Right lobe of liver (tissue), 6 donors: ENCODE results near the gene ASCC1. TPM values are rescaled to one million over a fixed set of nuclear protein-coding genes. Genes with fewer than 3 reads are reported as not detected.
"Not testable (repeated sequence)": the region's sequence is repeated elsewhere in the genome, so short reads cannot be mapped to it uniquely, and the experiment has no call there.

ENCODE experiments used
- ATAC-seq, 4 donors: fragments of 200-7000 bp; cut with Tn5 transposase; one replicate each; pipeline ENCODE4 v1.9.1; 2020; ENCODE audit warnings: mild to moderate bottlenecking in 4 of 4, moderate library complexity in 4 of 4
- DNase-seq, 3 donors: peaks; one replicate each; pipeline ENCODE4 v3.0.0-alpha.2; 2020
- H3K27ac ChIP-seq, 3 donors: fragments of 200-600 bp; one replicate each; pipeline ENCODE4 v1.8.0; 2022
- H3K27me3 ChIP-seq, 2 donors: fragments of 200-600 bp; one replicate each; pipeline ENCODE4 v1.8.0; 2022
- H3K36me3 ChIP-seq, 4 donors: fragments of 200-600 bp; sonication (generic) in 1 of 4; one replicate each; pipeline versions ENCODE4 v1.5.1 to v1.8.0; 2017 to 2022; ENCODE audit warnings: control low read depth in 1 of 4
- H3K4me1 ChIP-seq, 4 donors: fragments of 200-600 bp; sonication (generic) in 1 of 4; one replicate each; pipeline versions ENCODE4 v1.5.1 to v1.8.0; 2017 to 2022; ENCODE audit warnings: control low read depth in 1 of 4
- H3K4me3 ChIP-seq, 3 donors: fragments of 200-600 bp; one replicate each; pipeline ENCODE4 v1.8.0; 2022
- H3K9me3 ChIP-seq, 4 donors: fragments of 200-600 bp; sonication (generic) in 1 of 4; one replicate each; pipeline versions ENCODE4 v1.5.1 to v1.8.0; 2017 to 2022; ENCODE audit warnings: control low read depth in 1 of 4
- CTCF ChIP-seq, 4 donors: fragments of 200-600 bp in 3 of 4; fragments of 450-650 bp in 1 of 4; IDR thresholded peaks; one replicate each; pipeline versions ENCODE4 v1.5.1 to v1.8.0; 2016 to 2022; ENCODE audit warnings: antibody characterized with exemption in 4 of 4, mild to moderate bottlenecking in 2 of 4
- POLR2A ChIP-seq: fragments of 450-650 bp; IDR thresholded peaks from one replicate; pipeline ENCODE4 v1.6.1; 2017; ENCODE audit warnings: antibody characterized with exemption, mild to moderate bottlenecking
- WGBS: methylation state at CpG from one replicate; pipeline ENCODE4 v1.1.6; 2018; ENCODE audit warnings: low coverage, low lambda C conversion rate; ENCODE audit not compliant: insufficient coverage; ENCODE audit errors: missing lambda C conversion rate; 5-methylcytosine and 5-hydroxymethylcytosine counted together
- intact Hi-C, 2 donors: fragments of 100-400 bp; cut with DNase I; formaldehyde crosslinking; loops; one replicate each; pipeline versions ENCODE4 v1.11.2 to v1.14.1; 2022
- total RNA-seq, 6 experiments: library from RNA; depleted of rRNA in 2 of 6; stranded (reverse); fragments of >200 nt in 2 of 6; fragmentation: NEBNext Ultra II Directional in 3 of 6; extraction: Animal tissue kit (Norgen Biotek cat#: 25700) in 3 of 6; gene quantifications; one replicate each; pipeline versions ENCODE4 v1.1.0 to v1.2.4, GENCODE V29; 2016 to 2023
- donor health status: DM: no; HTN: yes; CAD: no.
- donor health status: DM: no; HTN: no; CAD: no.
- donor health status: DM: no; HTN: no; CAD: no.
- donor health status: DM: no; HTN: yes; CAD: no.
- donor health status: DM: no; HTN: yes; CAD: no.

Gene ASCC1
- total RNA-seq, 6 experiments from 2014 or later: 12.0 to 26.5 (median 14.5) TPM

GRCh38 chr10:72162978-72163377, 53.1 kb downstream of the ASCC1 start:
- no peak for DNase-seq
- no peak for TF ChIP-seq CTCF (IDR thresholded peaks at IDR 0.05)
- no peak for TF ChIP-seq POLR2A
- H3K27me3 ChIP-seq: no peaks in the 10 kb centered on the region
- no peak overlapping the region for H3K4me3 ChIP-seq
- no peaks in the 10 kb centered on the region for H3K4me1 ChIP-seq
- ATAC-seq: no peak
- H3K9me3 ChIP-seq: no peaks in the 10 kb centered on the region
- intact Hi-C loops: no loop called here
- H3K27ac ChIP-seq: no peak overlapping the region
- H3K36me3 ChIP-seq: peaks cover 0 to 8% (median 0%) of the 10 kb centered on the region in 4 donors
- WGBS: 85% methylated on average over 1 of the region's 1 CpG

GRCh38 chr10:72158176-72158575, 57.9 kb downstream of the ASCC1 start:
- WGBS: 98% methylated on average over 9 of the region's 9 CpGs
- no peaks in the 10 kb centered on the region for H3K27me3 ChIP-seq
- H3K9me3 ChIP-seq: no peaks in the 10 kb centered on the region
- H3K4me3 ChIP-seq: no peak overlapping the region
- TF ChIP-seq POLR2A: no peak
- no peak for TF ChIP-seq CTCF (IDR thresholded peaks at IDR 0.05)
- no peak overlapping the region for H3K27ac ChIP-seq
- H3K4me1 ChIP-seq: no peaks in the 10 kb centered on the region
- DNase-seq (no peak), ATAC-seq (no peak)
- H3K36me3 ChIP-seq: peaks cover 0 to 8% (median 0%) of the 10 kb centered on the region in 4 donors
- intact Hi-C loops: no loop called here

- DNase-seq (no peak), ATAC-seq (no peak)
- no peaks in the 10 kb centered on the region for H3K9me3 ChIP-seq
- no peak overlapping the region for H3K27ac ChIP-seq
- 95% methylated on average over 10 of the region's 10 CpGs for WGBS
- H3K36me3 ChIP-seq: peaks cover 0 to 8% (median 0%) of the 10 kb centered on the region in 4 donors
- H3K4me3 ChIP-seq: no peak overlapping the region
- no peaks in the 10 kb centered on the region for H3K27me3 ChIP-seq
- no peaks in the 10 kb centered on the region for H3K4me1 ChIP-seq
- TF ChIP-seq CTCF (IDR thresholded peaks at IDR 0.05) (no peak), POLR2A (no peak)
- intact Hi-C loops: no loop called here
These were observed 59.9 kb downstream of the ASCC1 start for GRCh38 chr10:72156223-72156622.

GRCh38 chr10:72152286-72152685, 63.8 kb downstream of the ASCC1 start:
- Histone ChIP-seq H3K4me3 (no peak overlapping the region), H3K27me3 (no peaks in the 10 kb centered on the region), H3K9me3 (no peaks in the 10 kb centered on the region), H3K27ac (no peak overlapping the region), H3K36me3 (no peaks in the 10 kb centered on the region), H3K4me1 (no peaks in the 10 kb centered on the region)
- TF ChIP-seq CTCF (IDR thresholded peaks at IDR 0.05) (no peak), POLR2A (no peak)
- DNase-seq: no peak
- no peak for ATAC-seq
- WGBS: 91% methylated on average over 7 of the region's 7 CpGs
- intact Hi-C loops: no loop called here

GRCh38 chr10:72150746-72151478, 65.2 kb downstream of the ASCC1 start:
- H3K36me3 ChIP-seq, intact Hi-C loops, H3K4me3 ChIP-seq, ATAC-seq, H3K27ac ChIP-seq, H3K9me3 ChIP-seq, H3K27me3 ChIP-seq, H3K4me1 ChIP-seq, DNase-seq: not testable (repeated sequence)
- 100% methylated on average over 3 of the region's 6 CpGs for WGBS

- H3K27ac ChIP-seq, H3K4me3 ChIP-seq, H3K9me3 ChIP-seq, DNase-seq, H3K4me1 ChIP-seq, H3K27me3 ChIP-seq, intact Hi-C loops, H3K36me3 ChIP-seq, ATAC-seq: not testable (repeated sequence)
- 89% methylated on average over 4 of the region's 4 CpGs for WGBS
These were observed 68.8 kb downstream of the ASCC1 start for GRCh38 chr10:72147324-72147584.
